Measurements from ENCODE around the gene HIC1. TPM values are rescaled to one million over a fixed set of nuclear protein-coding genes. Genes with fewer than 3 reads are reported as not detected.

Gene HIC1
- total RNA-seq, 5 donors from 2014 or later (not counting 1 experiment from before 2014, with no cell fraction given): 3.2 to 12.3 (median 8.4) TPM

GRCh38 chr17:2071024-2071385, 16.1 kb downstream of the HIC1 start:
- no peak for ATAC-seq (replicated peaks in 1 of 4)
- 100% methylated on average over 3 of the region's 6 CpGs for WGBS (ENCODE audit: insufficient coverage)
- H3K4me1 ChIP-seq (ENCODE audit: control insufficient read depth in 1 of 2, extremely low read depth in 1 of 2, insufficient read depth in 2 of 2, low read length in 2 of 2): peaks cover 0 to 48% of the 10 kb centered on the region in 2 experiments
- H3K36me3 Mint-ChIP-seq: peaks cover 57% of the 10 kb centered on the region
- CTCF ChIA-PET: no interaction called here
- no peaks in the 10 kb centered on the region for H3K9me3 ChIP-seq
- peaks cover 25 to 38% of the 10 kb centered on the region in 2 donors for H3K36me3 ChIP-seq (ENCODE audit: control insufficient read depth in 2 of 2, extremely low read depth in 1 of 2, insufficient read depth in 1 of 2, low read length in 1 of 2)
- no peaks in the 10 kb centered on the region for H3K27me3 Mint-ChIP-seq
- POLR2A ChIA-PET: interaction anchor here in 1 of 2 donors (0.6 kb wide), 1 partner anchor 9 kb away, joined by 3 read pairs; no protein-coding TSS in a partner anchor
- H3K27me3 ChIP-seq (replicated peaks in 1 of 2; ENCODE audit: control insufficient read depth in 2 of 2, extremely low read depth in 1 of 2, insufficient read depth in 2 of 2, low read length in 1 of 2): no peaks in the 10 kb centered on the region
- peak overlapping the region; percentile 4 for H3K27ac ChIP-seq (ENCODE audit: low read length)
- peaks cover 8 to 24% (median 24%) of the 10 kb centered on the region in 3 donors for H3K4me1 Mint-ChIP-seq
- no peaks in the 10 kb centered on the region for H3K9me3 Mint-ChIP-seq
- H3K4me3 ChIP-seq (ENCODE audit: control insufficient read depth in 1 of 2, extremely low read depth in 1 of 2, low read length in 1 of 2): no peak overlapping the region
- DNase-seq: no peak
- H3K27ac Mint-ChIP-seq: peak overlapping the region; percentile 44 to 52
- H3K4me3 Mint-ChIP-seq: no peak overlapping the region

- peaks cover 8 to 24% (median 24%) of the 10 kb centered on the region in 3 donors for H3K4me1 Mint-ChIP-seq
Measured at GRCh38 chr17:2071455-2072281, 16.8 kb downstream of the HIC1 start.

GRCh38 chr17:2074919-2075318, 20.0 kb downstream of the HIC1 start:
- Histone ChIP-seq H3K27ac (ENCODE audit: low read length) (no peak overlapping the region), H3K27me3 (replicated peaks in 1 of 2; ENCODE audit: control insufficient read depth in 2 of 2, extremely low read depth in 1 of 2, insufficient read depth in 2 of 2, low read length in 1 of 2) (no peaks in the 10 kb centered on the region), H3K36me3 (ENCODE audit: control insufficient read depth in 2 of 2, extremely low read depth in 1 of 2, insufficient read depth in 1 of 2, low read length in 1 of 2) (peaks cover 18 to 41% of the 10 kb centered on the region in 2 donors), H3K4me3 (ENCODE audit: control insufficient read depth in 1 of 2, extremely low read depth in 1 of 2, low read length in 1 of 2) (no peak overlapping the region), H3K4me1 (ENCODE audit: control insufficient read depth in 1 of 2, extremely low read depth in 1 of 2, insufficient read depth in 2 of 2, low read length in 2 of 2) (peaks cover 0 to 18% of the 10 kb centered on the region in 2 experiments), H3K9me3 (no peaks in the 10 kb centered on the region)
- peaks cover 0 to 18% (median 10%) of the 10 kb centered on the region in 3 donors for H3K4me1 Mint-ChIP-seq
- POLR2A ChIA-PET: interaction anchor here in 1 of 2 donors (0.5 kb wide), 1 partner anchor 71 kb away, joined by 5 read pairs; no protein-coding TSS in a partner anchor
- H3K9me3 Mint-ChIP-seq: no peaks in the 10 kb centered on the region
- H3K27me3 Mint-ChIP-seq: no peaks in the 10 kb centered on the region
- no peak for DNase-seq
- H3K4me3 Mint-ChIP-seq: no peak overlapping the region
- H3K36me3 Mint-ChIP-seq: peaks cover 59% of the 10 kb centered on the region
- no CpG with 5 or more reads among the region's 10 CpGs for WGBS (ENCODE audit: insufficient coverage)
- CTCF ChIA-PET: no interaction called here
- H3K27ac Mint-ChIP-seq: no peak overlapping the region
- ATAC-seq (replicated peaks in 1 of 4): no peak

More at GRCh38 chr17:2071455-2072281, 16.8 kb downstream of the HIC1 start:
- ATAC-seq (replicated peaks in 1 of 4): no peak
- Mint-ChIP-seq H3K4me3 (no peak overlapping the region), H3K27me3 (no peaks in the 10 kb centered on the region), H3K36me3 (peaks cover 58% of the 10 kb centered on the region), H3K27ac (no peak overlapping the region), H3K9me3 (no peaks in the 10 kb centered on the region)
- POLR2A ChIA-PET: interaction anchor here in 1 of 2 donors (0.6 kb wide), 1 partner anchor 10 kb away, joined by 3 read pairs; no protein-coding TSS in a partner anchor
- H3K27ac ChIP-seq (ENCODE audit: low read length): no peak overlapping the region
- no peak for DNase-seq
- H3K4me1 ChIP-seq (ENCODE audit: control insufficient read depth in 1 of 2, extremely low read depth in 1 of 2, insufficient read depth in 2 of 2, low read length in 2 of 2): peaks cover 0 to 48% of the 10 kb centered on the region in 2 experiments
- H3K4me3 ChIP-seq (ENCODE audit: control insufficient read depth in 1 of 2, extremely low read depth in 1 of 2, low read length in 1 of 2): no peak overlapping the region
- H3K36me3 ChIP-seq (ENCODE audit: control insufficient read depth in 2 of 2, extremely low read depth in 1 of 2, insufficient read depth in 1 of 2, low read length in 1 of 2): peaks cover 25 to 38% of the 10 kb centered on the region in 2 donors
- CTCF ChIA-PET: interaction anchor here in 1 of 2 donors (1.3 kb wide), 1 partner anchor 173 kb away, joined by 3 read pairs; no protein-coding TSS in a partner anchor
- no peaks in the 10 kb centered on the region for H3K9me3 ChIP-seq
- 94% methylated on average over 20 of the region's 31 CpGs for WGBS (ENCODE audit: insufficient coverage)
- H3K27me3 ChIP-seq (replicated peaks in 1 of 2; ENCODE audit: control insufficient read depth in 2 of 2, extremely low read depth in 1 of 2, insufficient read depth in 2 of 2, low read length in 1 of 2): no peaks in the 10 kb centered on the region

GRCh38 chr17:2075336-2076086, 20.6 kb downstream of the HIC1 start:
- no peaks in the 10 kb centered on the region for H3K27me3 ChIP-seq (replicated peaks in 1 of 2; ENCODE audit: control insufficient read depth in 2 of 2, extremely low read depth in 1 of 2, insufficient read depth in 2 of 2, low read length in 1 of 2)
- no peak overlapping the region for H3K27ac ChIP-seq (ENCODE audit: low read length)
- ChIA-PET POLR2A (interaction anchor here in 1 of 2 donors (0.6 kb wide), 1 partner anchor 199 kb away, joined by 3 read pairs; no protein-coding TSS in a partner anchor), CTCF (no interaction called here)
- Mint-ChIP-seq H3K36me3 (peaks cover 62% of the 10 kb centered on the region), H3K27me3 (no peaks in the 10 kb centered on the region), H3K4me1 (peaks cover 0 to 12% (median 7%) of the 10 kb centered on the region in 3 donors), H3K27ac (no peak overlapping the region), H3K4me3 (no peak overlapping the region), H3K9me3 (no peaks in the 10 kb centered on the region)
- 80% methylated on average over 7 of the region's 13 CpGs for WGBS (ENCODE audit: insufficient coverage)
- peaks cover 13 to 41% of the 10 kb centered on the region in 2 donors for H3K36me3 ChIP-seq (ENCODE audit: control insufficient read depth in 2 of 2, extremely low read depth in 1 of 2, insufficient read depth in 1 of 2, low read length in 1 of 2)
- no peak for DNase-seq
- H3K4me3 ChIP-seq (ENCODE audit: control insufficient read depth in 1 of 2, extremely low read depth in 1 of 2, low read length in 1 of 2): no peak overlapping the region
- peak in 1 of 4 experiments; percentile 35 for ATAC-seq (replicated peaks in 1 of 4)
- no peaks in the 10 kb centered on the region for H3K9me3 ChIP-seq
- peaks cover 0 to 12% of the 10 kb centered on the region in 2 experiments for H3K4me1 ChIP-seq (ENCODE audit: control insufficient read depth in 1 of 2, extremely low read depth in 1 of 2, insufficient read depth in 2 of 2, low read length in 2 of 2)

GRCh38 chr17:2076087-2076984, 21.4 kb downstream of the HIC1 start:
- H3K27me3 ChIP-seq (replicated peaks in 1 of 2; ENCODE audit: control insufficient read depth in 2 of 2, extremely low read depth in 1 of 2, insufficient read depth in 2 of 2, low read length in 1 of 2): no peaks in the 10 kb centered on the region
- peaks cover 16 to 44% of the 10 kb centered on the region in 2 donors for H3K36me3 ChIP-seq (ENCODE audit: control insufficient read depth in 2 of 2, extremely low read depth in 1 of 2, insufficient read depth in 1 of 2, low read length in 1 of 2)
- Mint-ChIP-seq H3K27me3 (no peaks in the 10 kb centered on the region), H3K9me3 (no peaks in the 10 kb centered on the region), H3K4me3 (no peak overlapping the region), H3K36me3 (peaks cover 59% of the 10 kb centered on the region), H3K4me1 (peaks cover 0 to 4% (median 0%) of the 10 kb centered on the region in 3 donors), H3K27ac (no peak overlapping the region)
- no peaks in the 10 kb centered on the region for H3K9me3 ChIP-seq
- ChIA-PET POLR2A (interaction anchor here in 1 of 2 donors (0.6 kb wide), 1 partner anchor 200 kb away, joined by 3 read pairs; no protein-coding TSS in a partner anchor), CTCF (no interaction called here)
- peaks cover 0 to 4% of the 10 kb centered on the region in 2 experiments for H3K4me1 ChIP-seq (ENCODE audit: control insufficient read depth in 1 of 2, extremely low read depth in 1 of 2, insufficient read depth in 2 of 2, low read length in 2 of 2)
- no peak for DNase-seq
- no peak overlapping the region for H3K4me3 ChIP-seq (ENCODE audit: control insufficient read depth in 1 of 2, extremely low read depth in 1 of 2, low read length in 1 of 2)
- no peak for ATAC-seq (replicated peaks in 1 of 4)
- 91% methylated on average over 15 of the region's 17 CpGs for WGBS (ENCODE audit: insufficient coverage)
- no peak overlapping the region for H3K27ac ChIP-seq (ENCODE audit: low read length)
